C4-2B (cell line): ENCODE data around the gene TRIM52.

Source experiments
- CTCF ChIP-seq: fragments of 450-650 bp; conservative IDR thresholded peaks from 2 replicates; pipeline ENCODE4 v1.5.1; 2017; ENCODE audit warnings: mild to moderate bottlenecking
- ZFX ChIP-seq: fragments of 450-650 bp; IDR thresholded peaks from 2 replicates; pipeline ENCODE4 v1.6.1; 2017

- TF ChIP-seq CTCF (no peak), ZFX (no peak)
These were observed at the start of gene TRIM52 for GRCh38 chr5:181260720-181261319.
